ENCODE results near the gene TMEM250. TPM values are rescaled to one million over a fixed set of nuclear protein-coding genes. Genes with fewer than 3 reads are reported as not detected.

TMEM250 gene
- total RNA-seq, 1 experiment from 2014 or later, result 48.4 TPM

DNA sequence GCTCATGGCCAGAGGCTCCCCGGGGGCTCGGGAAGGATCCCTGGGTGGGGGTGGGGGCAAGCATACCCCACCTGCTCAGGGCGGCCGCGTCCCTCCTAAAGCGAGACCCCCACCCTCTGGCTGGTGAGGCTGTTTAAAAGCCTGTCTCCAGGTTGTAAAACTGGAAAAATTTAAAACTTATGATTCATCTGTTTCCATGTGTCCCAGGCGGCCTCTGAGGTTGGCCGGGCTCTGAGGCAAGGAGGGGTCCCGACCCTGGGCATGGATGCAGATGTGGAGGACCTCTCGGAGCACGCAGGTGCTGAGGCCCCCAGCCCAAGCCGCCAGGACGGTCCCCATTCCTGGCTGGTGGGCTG is 24.2 kb upstream of the TMEM250 start:
- Histone ChIP-seq H3K27me3 (replicated peaks; ENCODE audit: insufficient read depth, low read depth, low read length, poor library complexity) (no peaks in the 10 kb centered on the region), H3K4me1 (ENCODE audit: insufficient read depth, low read length, poor library complexity, severe bottlenecking) (peaks cover 8% of the 10 kb centered on the region), H3K9me3 (ENCODE audit: low read depth, low read length, poor library complexity, severe bottlenecking) (no peaks in the 10 kb centered on the region), H3K4me3 (ENCODE audit: low read depth, low read length, poor library complexity, severe bottlenecking) (no peak overlapping the region), H3K27ac (ENCODE audit: low read depth, low read length, poor library complexity, severe bottlenecking) (no peak overlapping the region), H3K36me3 (ENCODE audit: insufficient read depth, low read length, poor library complexity, severe bottlenecking) (no peaks in the 10 kb centered on the region)
- ChIA-PET POLR2A (ENCODE audit: low non-redundant PET) (no interaction called here), CTCF (no interaction called here)
- BruUV-seq (replicated peaks), result no TSS peak
- TF ChIP-seq, protein P1, sequence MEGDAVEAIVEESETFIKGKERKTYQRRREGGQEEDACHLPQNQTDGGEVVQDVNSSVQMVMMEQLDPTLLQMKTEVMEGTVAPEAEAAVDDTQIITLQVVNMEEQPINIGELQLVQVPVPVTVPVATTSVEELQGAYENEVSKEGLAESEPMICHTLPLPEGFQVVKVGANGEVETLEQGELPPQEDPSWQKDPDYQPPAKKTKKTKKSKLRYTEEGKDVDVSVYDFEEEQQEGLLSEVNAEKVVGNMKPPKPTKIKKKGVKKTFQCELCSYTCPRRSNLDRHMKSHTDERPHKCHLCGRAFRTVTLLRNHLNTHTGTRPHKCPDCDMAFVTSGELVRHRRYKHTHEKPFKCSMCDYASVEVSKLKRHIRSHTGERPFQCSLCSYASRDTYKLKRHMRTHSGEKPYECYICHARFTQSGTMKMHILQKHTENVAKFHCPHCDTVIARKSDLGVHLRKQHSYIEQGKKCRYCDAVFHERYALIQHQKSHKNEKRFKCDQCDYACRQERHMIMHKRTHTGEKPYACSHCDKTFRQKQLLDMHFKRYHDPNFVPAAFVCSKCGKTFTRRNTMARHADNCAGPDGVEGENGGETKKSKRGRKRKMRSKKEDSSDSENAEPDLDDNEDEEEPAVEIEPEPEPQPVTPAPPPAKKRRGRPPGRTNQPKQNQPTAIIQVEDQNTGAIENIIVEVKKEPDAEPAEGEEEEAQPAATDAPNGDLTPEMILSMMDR (conservative IDR thresholded peaks at IDR 0.05; ENCODE audit: low read depth, low read length), result no peak
- TF ChIP-seq EZH2 (IDR thresholded peaks at IDR 0.05; ENCODE audit: borderline replicate concordance, low read depth, low read length, poor library complexity, severe bottlenecking), result no peak
- DNase-seq (ENCODE audit: low spot score), result no peak
- intact Hi-C loops (cut with micrococcal nuclease; ENCODE audit: unreplicated experiment), result no loop called here

DNA sequence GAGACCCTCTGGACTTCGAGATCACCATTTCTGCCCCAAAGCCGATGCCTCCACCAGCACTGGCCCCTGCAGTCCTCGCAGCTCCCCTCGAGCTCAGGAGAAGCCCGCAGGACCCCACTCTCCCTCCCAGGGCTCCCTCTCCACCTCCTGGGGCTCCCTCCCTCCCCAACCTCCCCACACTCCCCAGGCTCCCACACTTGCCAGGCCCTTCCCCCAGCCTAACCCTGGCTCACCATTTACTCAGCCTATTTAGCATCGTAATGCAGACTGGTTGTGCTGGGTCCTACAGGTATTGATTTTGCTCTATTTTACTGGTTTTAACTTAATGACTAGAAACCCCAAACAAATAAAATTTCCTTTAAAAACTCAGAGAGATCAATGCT is 23.7 kb upstream of the TMEM250 start:
- TF ChIP-seq, protein P1 (conservative IDR thresholded peaks at IDR 0.05; ENCODE audit: low read depth, low read length), result no peak
- no peak for TF ChIP-seq EZH2 (IDR thresholded peaks at IDR 0.05; ENCODE audit: borderline replicate concordance, low read depth, low read length, poor library complexity, severe bottlenecking)
- no peak overlapping the region for H3K27ac ChIP-seq (ENCODE audit: low read depth, low read length, poor library complexity, severe bottlenecking)
- DNase-seq (ENCODE audit: low spot score), result no peak
- no TSS peak for BruUV-seq (replicated peaks)
- no peaks in the 10 kb centered on the region for H3K27me3 ChIP-seq (replicated peaks; ENCODE audit: insufficient read depth, low read depth, low read length, poor library complexity)
- intact Hi-C loops (cut with micrococcal nuclease; ENCODE audit: unreplicated experiment), result no loop called here
- no peaks in the 10 kb centered on the region for H3K36me3 ChIP-seq (ENCODE audit: insufficient read depth, low read length, poor library complexity, severe bottlenecking)
- H3K9me3 ChIP-seq (ENCODE audit: low read depth, low read length, poor library complexity, severe bottlenecking), result no peaks in the 10 kb centered on the region
- H3K4me3 ChIP-seq (ENCODE audit: low read depth, low read length, poor library complexity, severe bottlenecking), result no peak overlapping the region
- ChIA-PET POLR2A (ENCODE audit: low non-redundant PET) (no interaction called here), CTCF (no interaction called here)
- peaks cover 8% of the 10 kb centered on the region for H3K4me1 ChIP-seq (ENCODE audit: insufficient read depth, low read length, poor library complexity, severe bottlenecking)

DNA sequence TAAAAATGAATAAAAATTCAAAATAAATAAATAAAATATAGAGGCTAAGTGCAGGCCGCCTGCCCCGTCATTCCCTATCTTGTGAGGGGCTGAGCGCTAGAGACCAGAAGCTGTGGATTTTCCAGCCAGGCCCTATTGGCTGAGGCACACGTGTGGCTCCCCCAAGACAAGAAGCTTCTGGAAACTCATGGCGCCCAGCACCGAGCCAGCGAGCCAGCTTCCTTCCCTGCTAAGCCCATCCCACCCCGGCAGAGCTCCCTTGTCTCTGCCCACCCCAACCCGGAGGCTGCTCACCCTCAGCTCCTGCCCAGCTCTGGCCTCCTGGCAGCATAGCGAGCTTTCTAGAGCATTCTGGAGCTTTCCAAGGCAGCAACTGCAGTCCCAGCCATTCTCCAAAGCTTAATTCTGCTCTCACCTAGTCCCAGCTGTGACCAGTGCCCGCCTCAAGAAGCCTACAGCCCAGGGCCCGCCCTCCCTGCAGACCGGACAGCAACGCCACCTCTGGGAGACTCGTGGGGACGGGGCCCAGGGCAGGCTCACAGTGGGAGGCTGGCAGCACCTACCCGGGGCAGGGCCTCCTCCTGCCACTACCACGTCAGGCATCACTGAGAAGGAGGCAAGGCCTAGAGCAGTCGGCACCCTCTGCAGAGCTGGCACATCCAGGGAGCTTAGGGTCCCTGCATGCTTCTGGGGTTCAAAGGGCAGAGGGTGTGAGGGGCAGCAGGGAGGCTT is 23.2 kb upstream of the TMEM250 start:
- CTCF ChIA-PET, result no interaction called here
- no TSS peak for BruUV-seq (replicated peaks)
- DNase-seq (ENCODE audit: low spot score), result no peak
- POLR2A ChIA-PET (ENCODE audit: low non-redundant PET), result no interaction called here
- no peaks in the 10 kb centered on the region for H3K9me3 ChIP-seq (ENCODE audit: low read depth, low read length, poor library complexity, severe bottlenecking)
- no peaks in the 10 kb centered on the region for H3K27me3 ChIP-seq (replicated peaks; ENCODE audit: insufficient read depth, low read depth, low read length, poor library complexity)
- intact Hi-C loops (cut with micrococcal nuclease; ENCODE audit: unreplicated experiment), result no loop called here
- no peaks in the 10 kb centered on the region for H3K36me3 ChIP-seq (ENCODE audit: insufficient read depth, low read length, poor library complexity, severe bottlenecking)
- H3K4me1 ChIP-seq (ENCODE audit: insufficient read depth, low read length, poor library complexity, severe bottlenecking), result peaks cover 8% of the 10 kb centered on the region
- no peak for TF ChIP-seq EZH2 (IDR thresholded peaks at IDR 0.05; ENCODE audit: borderline replicate concordance, low read depth, low read length, poor library complexity, severe bottlenecking)
- TF ChIP-seq, protein P1 (conservative IDR thresholded peaks at IDR 0.05; ENCODE audit: low read depth, low read length), result no peak
- H3K27ac ChIP-seq (ENCODE audit: low read depth, low read length, poor library complexity, severe bottlenecking), result no peak overlapping the region
- H3K4me3 ChIP-seq (ENCODE audit: low read depth, low read length, poor library complexity, severe bottlenecking), result no peak overlapping the region
